Coronary artery (tissue), 2 donors: ENCODE data around the gene SHMT1.

Experiments used
- DNase-seq: peaks from one replicate; pipeline ENCODE4 v3.0.0-alpha.2; 2017; ENCODE audit warnings: low spot score
- H3K27ac ChIP-seq, 2 donors: fragments of 200-600 bp; sonication (generic); one replicate each; pipeline ENCODE4 v1.5.1; 2016 to 2019
- H3K4me3 ChIP-seq: fragments of 200-600 bp; sonication (generic); 2 replicates; pipeline ENCODE4 v1.5.1; 2016; ENCODE audit warnings: mild to moderate bottlenecking, moderate library complexity
- TF ChIP-seq, protein P1 (sequence below): fragments of 200-600 bp; sonication (generic); IDR thresholded peaks from one replicate; pipeline ENCODE4 v1.5.1; 2019; ENCODE audit warnings: antibody characterized with exemption

SHMT1 gene

DNA sequence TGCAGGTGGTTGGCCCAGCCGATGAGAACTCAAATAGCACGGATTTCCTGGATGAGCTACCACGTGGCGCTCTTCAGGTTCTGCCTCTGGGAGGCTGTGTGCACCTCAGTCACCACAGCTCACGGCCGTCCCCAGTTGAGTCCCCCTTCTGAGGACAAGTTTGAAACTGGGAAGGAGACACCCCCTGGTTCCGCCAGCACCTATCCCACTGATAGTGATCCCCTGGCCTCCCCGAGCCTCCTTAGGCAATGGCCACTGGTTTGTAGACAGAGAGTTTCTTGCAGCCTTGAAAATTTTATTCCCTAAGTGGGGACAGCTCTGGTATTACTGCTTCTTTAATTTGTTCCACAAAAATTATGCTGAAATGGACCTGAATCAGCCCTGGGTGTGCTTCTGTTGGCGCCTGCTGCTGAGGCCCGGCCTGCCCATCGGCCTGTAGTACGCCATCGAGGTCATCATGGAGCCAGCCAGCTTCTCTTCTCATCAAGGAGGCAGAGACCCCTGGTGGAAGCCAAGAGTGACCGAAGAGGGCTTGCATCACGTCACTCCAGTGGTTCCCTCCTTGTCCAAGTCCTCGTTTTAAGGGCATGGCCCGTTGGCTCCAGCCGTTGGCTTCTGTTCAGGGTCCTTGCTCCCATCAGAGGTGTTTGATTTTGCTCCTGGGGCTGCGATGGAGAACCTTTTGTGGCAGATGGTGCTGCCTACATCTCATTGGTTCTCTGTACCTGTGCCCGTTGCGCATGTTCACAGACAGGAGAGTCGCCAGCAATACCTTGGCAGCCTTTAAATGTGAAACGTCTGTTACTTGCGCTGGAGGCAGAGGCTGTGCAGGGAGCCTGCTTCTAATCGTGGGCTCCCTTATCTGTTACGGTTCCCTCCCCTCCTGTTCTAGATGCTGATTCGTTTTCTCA, 39.0 kb downstream of the SHMT1 start:
- Histone ChIP-seq H3K4me3 (no peak overlapping the region), H3K27ac (no peak overlapping the region)
- DNase-seq, result no peak
- TF ChIP-seq, protein P1, sequence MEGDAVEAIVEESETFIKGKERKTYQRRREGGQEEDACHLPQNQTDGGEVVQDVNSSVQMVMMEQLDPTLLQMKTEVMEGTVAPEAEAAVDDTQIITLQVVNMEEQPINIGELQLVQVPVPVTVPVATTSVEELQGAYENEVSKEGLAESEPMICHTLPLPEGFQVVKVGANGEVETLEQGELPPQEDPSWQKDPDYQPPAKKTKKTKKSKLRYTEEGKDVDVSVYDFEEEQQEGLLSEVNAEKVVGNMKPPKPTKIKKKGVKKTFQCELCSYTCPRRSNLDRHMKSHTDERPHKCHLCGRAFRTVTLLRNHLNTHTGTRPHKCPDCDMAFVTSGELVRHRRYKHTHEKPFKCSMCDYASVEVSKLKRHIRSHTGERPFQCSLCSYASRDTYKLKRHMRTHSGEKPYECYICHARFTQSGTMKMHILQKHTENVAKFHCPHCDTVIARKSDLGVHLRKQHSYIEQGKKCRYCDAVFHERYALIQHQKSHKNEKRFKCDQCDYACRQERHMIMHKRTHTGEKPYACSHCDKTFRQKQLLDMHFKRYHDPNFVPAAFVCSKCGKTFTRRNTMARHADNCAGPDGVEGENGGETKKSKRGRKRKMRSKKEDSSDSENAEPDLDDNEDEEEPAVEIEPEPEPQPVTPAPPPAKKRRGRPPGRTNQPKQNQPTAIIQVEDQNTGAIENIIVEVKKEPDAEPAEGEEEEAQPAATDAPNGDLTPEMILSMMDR, result no peak

DNA sequence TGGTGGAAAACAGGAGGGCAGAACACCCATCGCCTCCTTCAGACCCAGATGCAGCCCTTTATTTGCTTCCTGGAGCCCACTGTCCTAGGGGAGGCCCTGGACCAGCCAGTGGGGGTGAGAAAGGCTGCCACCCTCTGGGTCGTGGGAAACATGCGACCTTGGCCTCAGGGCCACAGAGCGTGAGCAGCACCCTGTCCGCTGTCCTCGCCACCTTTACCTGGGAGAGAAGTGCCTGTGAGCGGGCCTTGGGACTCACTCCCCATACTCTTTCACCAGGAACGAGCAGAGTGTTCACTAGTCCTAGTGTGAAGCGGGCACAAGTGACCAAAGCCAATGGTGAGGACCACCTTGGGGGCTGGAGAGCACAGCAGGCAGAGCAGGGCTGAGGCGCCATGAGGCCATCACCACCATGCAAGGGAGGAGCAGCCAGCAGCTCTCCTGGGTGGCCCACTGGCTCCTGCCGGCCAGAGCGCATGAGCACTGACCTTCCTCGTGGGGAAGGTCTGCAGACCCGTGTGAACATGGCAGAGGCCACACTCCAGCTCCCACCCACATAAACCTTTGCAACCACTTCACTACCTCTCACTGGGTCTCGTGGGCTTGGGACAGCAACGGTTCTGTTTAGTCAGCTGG, 39.7 kb downstream of the SHMT1 start:
- TF ChIP-seq, protein P1, result no peak
- no peak overlapping the region for H3K27ac ChIP-seq
- H3K4me3 ChIP-seq, result no peak overlapping the region
- DNase-seq, result no peak

DNA sequence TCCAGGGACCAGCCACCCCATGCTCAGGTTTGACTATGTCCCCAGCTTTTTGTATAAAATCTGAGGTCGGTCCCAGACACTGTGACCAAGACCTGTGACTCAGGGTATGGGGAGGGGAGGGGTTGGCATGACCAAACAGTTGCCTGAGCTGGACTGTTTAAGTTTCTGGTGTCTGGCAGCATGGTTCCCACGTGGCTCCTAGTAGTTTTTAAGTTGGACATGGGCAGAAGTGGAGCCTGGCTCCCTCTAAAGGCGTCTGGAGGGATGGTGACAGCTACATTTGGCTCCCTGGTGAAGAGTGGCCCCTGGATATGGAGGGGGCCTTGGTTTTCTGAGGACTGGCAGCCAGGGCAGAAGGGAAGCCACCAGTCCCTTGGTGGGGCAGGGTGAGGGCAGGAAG, 40.3 kb downstream of the SHMT1 start:
- Histone ChIP-seq H3K4me3 (no peak overlapping the region), H3K27ac (no peak overlapping the region)
- DNase-seq, result no peak
- TF ChIP-seq, protein P1, result no peak

DNA sequence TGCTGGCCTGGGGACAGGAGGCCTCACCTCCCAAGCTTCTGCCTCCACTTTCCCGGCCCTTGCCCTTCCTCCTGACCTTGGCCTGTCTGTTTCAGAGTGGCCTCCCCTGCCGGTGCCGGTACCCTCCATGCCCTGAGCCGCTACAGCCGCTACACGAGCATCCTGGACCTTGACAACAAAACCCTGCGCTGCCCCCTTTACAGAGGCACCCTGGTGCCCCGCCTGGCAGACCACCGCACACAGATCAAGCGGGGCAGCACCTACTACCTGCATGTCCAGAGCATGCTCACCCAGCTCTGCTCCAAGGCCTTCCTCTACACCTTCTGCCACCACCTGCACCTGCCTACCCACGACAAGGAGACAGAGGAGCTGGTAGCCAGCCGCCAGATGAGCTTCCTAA, 40.8 kb downstream of the SHMT1 start:
- no peak for DNase-seq
- TF ChIP-seq, protein P1, result no peak
- H3K27ac ChIP-seq, result no peak overlapping the region
- no peak overlapping the region for H3K4me3 ChIP-seq

DNA sequence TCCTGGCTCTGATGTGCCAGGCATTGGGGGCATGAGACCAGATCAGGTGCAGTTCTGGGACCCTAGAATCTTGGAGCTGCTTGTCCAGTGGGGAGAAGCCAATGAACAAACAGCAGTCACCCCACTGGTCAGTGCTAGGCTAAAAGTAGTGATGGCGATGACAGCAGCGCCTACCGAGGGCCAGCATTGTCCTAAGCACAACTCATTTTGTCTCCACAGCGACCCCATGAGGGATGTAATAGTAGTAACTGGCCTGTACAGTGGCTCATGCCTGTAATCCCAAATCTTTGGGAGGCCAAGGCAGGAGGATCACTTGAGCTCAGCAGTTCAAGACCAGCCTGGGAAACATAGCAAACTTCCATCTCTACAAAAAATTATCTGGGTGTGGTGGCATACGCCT, 42.0 kb downstream of the SHMT1 start:
- TF ChIP-seq, protein P1, result no peak
- no peak overlapping the region for H3K27ac ChIP-seq
- no peak overlapping the region for H3K4me3 ChIP-seq
- DNase-seq, result no peak

DNA sequence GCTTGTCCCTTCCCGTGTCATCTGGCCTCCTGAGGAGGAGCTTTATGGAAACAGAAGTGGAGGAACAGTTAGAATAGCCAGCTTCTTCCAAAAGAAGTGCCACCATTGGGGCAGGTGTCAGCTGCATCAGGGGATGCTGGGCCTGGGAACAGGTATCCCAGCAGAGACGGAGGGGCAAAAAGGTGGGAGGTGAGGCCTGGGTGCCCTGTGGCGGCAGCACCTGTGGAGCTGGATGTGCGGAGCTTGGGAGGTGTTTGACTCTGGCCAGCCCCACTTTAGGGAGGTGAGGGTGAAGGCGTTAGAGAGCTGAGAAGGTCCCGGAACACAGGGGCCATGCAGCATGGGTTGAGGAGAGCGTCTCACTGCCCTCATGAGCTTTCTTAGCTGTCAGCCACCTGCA, 43.0 kb downstream of the SHMT1 start:
- TF ChIP-seq, protein P1, result no peak
- Histone ChIP-seq H3K4me3 (no peak overlapping the region), H3K27ac (no peak overlapping the region)
- no peak for DNase-seq
